ENCODE data around the gene PSRC1. TPM values are rescaled to one million over a fixed set of nuclear protein-coding genes. Genes with fewer than 3 reads are reported as not detected.

PSRC1 gene
- total RNA-seq, 1 donor from 2014 or later, result 8.2 TPM

DNA sequence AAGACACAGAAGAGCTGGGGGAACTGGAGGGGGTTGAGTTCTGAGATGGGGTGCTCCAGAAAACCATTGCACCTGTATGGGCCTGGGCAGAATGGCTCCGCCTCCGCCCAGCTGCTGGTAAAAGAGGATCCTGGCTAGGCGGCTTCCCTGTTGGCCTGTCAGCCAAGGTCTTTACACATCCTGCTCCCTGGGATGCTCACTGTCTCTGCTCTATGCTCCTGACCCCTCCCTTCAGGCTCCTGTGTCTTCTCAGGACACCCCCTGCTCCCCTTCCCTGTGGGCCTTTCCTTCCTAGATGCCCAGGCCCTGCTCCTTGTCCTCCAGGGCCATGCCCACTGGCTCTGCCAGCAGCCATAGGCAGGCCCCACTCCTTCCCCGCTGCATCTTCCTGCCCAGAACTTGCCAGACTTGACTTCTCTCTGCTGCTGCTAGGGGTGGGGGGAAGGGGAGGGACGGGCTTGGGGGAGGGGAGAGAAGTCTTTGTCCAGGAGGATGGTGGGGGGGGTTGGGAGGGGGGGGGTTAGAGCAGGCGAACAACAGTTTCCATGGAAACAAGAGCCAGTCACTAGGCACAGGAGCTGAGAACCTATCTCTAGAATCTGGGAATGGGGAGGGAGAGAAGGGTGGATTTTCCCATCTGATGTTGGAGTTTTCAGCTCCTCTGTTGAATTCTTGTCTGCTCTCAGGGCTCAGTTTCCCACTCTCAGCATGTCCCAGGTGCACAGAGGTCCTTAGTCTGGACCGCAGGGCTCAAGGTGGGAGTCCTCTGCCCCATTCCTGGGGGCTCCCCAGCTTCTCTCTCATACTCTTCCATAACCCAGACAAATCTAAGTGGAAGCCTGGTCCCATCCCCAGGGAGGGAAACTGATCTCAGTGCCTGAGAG, 23.0 kb downstream of the PSRC1 start:
- TF ChIP-seq, protein P1, sequence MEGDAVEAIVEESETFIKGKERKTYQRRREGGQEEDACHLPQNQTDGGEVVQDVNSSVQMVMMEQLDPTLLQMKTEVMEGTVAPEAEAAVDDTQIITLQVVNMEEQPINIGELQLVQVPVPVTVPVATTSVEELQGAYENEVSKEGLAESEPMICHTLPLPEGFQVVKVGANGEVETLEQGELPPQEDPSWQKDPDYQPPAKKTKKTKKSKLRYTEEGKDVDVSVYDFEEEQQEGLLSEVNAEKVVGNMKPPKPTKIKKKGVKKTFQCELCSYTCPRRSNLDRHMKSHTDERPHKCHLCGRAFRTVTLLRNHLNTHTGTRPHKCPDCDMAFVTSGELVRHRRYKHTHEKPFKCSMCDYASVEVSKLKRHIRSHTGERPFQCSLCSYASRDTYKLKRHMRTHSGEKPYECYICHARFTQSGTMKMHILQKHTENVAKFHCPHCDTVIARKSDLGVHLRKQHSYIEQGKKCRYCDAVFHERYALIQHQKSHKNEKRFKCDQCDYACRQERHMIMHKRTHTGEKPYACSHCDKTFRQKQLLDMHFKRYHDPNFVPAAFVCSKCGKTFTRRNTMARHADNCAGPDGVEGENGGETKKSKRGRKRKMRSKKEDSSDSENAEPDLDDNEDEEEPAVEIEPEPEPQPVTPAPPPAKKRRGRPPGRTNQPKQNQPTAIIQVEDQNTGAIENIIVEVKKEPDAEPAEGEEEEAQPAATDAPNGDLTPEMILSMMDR (IDR thresholded peaks at IDR 0.05; ENCODE audit: insufficient read depth, low read length, poor library complexity, severe bottlenecking), result no peak
- H3K36me3 ChIP-seq (ENCODE audit: control insufficient read depth, insufficient read depth, low read length), result peaks cover 1% of the 10 kb centered on the region
- H3K27me3 ChIP-seq (ENCODE audit: control insufficient read depth, insufficient read depth, low read length), result no peaks in the 10 kb centered on the region
- DNase-seq (ENCODE audit: low read depth), result no peak
- no peak overlapping the region for H3K4me3 ChIP-seq (ENCODE audit: low read depth, low read length)

DNA sequence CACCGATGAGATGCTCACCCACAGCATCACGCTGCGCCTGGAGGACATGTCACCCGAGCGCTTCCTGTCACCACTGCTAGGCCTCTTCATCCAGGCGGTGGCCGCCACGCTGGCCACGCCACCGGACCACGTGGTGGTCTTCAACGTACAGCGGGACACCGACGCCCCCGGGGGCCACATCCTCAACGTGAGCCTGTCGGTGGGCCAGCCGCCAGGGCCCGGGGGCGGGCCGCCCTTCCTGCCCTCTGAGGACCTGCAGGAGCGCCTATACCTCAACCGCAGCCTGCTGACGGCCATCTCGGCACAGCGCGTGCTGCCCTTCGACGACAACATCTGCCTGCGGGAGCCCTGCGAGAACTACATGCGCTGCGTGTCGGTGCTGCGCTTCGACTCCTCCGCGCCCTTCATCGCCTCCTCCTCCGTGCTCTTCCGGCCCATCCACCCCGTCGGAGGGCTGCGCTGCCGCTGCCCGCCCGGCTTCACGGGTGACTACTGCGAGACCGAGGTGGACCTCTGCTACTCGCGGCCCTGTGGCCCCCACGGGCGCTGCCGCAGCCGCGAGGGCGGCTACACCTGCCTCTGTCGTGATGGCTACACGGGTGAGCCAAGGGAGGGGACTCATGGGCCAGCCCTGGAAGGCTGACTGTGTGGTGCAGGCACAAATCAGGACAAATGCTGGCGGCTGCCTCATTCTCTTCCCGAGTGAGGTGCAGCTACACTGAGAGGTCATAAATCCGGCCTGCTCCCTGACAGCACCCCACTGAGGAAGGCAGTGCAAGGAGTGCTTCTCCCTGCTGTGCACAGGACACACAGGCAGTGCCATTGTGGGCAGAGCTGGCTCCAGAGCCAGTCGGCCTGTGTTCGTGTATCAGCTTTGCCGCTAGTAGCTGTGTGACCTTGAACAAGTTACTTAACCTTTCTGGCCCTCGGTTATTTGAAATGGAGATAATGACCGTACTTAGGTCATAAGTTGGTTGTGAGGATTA, 24.2 kb downstream of the PSRC1 start:
- H3K4me3 ChIP-seq (ENCODE audit: low read depth, low read length), result no peak overlapping the region
- TF ChIP-seq, protein P1 (IDR thresholded peaks at IDR 0.05; ENCODE audit: insufficient read depth, low read length, poor library complexity, severe bottlenecking), result no peak
- DNase-seq (ENCODE audit: low read depth), result no peak

DNA sequence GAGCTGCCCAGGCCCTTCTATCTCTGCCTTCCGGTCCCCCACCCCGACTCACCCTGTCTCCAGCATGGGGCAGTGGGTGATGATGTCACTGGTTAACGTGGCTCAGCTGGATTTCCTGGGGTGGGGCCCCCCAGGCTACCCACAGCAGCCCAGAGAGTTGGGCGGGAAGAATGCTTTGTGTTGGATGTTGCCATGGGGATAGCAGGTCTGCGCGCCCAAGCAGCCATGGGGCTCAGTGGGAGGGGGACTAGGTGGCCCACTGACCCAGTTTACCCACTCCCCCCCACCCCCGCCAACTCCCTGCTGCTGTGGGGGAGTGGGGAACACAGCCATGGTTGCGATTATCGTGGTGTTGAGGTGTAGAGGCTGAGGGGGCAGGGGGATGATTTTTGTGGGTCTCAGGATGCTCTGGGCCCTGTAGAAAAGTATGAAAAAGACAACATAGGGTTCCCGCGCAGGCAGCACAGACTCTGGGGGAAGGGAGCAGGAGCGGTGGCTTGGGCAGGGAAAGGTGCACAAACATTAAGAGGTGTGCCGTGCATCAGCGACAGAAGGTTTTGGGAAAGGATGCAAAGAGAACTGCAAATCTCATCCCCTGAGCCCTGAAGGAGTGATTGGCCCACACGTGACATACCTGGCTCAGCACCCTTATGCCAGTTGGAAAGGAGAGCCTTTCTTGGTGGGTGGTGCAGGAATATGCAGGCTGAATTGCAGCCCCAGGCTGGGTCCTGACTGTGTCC, 25.1 kb downstream of the PSRC1 start:
- H3K4me3 ChIP-seq (ENCODE audit: low read depth, low read length), result no peak overlapping the region
- no peaks in the 10 kb centered on the region for H3K27me3 ChIP-seq (ENCODE audit: control insufficient read depth, insufficient read depth, low read length)
- TF ChIP-seq, protein P1 (IDR thresholded peaks at IDR 0.05; ENCODE audit: insufficient read depth, low read length, poor library complexity, severe bottlenecking), result no peak
- DNase-seq (ENCODE audit: low read depth), result no peak
- peaks cover 1% of the 10 kb centered on the region for H3K36me3 ChIP-seq (ENCODE audit: control insufficient read depth, insufficient read depth, low read length)

More for the DNA sequence above, 24.2 kb downstream of the PSRC1 start:
- no peaks in the 10 kb centered on the region for H3K27me3 ChIP-seq (ENCODE audit: control insufficient read depth, insufficient read depth, low read length)
- peaks cover 1% of the 10 kb centered on the region for H3K36me3 ChIP-seq (ENCODE audit: control insufficient read depth, insufficient read depth, low read length)

DNA sequence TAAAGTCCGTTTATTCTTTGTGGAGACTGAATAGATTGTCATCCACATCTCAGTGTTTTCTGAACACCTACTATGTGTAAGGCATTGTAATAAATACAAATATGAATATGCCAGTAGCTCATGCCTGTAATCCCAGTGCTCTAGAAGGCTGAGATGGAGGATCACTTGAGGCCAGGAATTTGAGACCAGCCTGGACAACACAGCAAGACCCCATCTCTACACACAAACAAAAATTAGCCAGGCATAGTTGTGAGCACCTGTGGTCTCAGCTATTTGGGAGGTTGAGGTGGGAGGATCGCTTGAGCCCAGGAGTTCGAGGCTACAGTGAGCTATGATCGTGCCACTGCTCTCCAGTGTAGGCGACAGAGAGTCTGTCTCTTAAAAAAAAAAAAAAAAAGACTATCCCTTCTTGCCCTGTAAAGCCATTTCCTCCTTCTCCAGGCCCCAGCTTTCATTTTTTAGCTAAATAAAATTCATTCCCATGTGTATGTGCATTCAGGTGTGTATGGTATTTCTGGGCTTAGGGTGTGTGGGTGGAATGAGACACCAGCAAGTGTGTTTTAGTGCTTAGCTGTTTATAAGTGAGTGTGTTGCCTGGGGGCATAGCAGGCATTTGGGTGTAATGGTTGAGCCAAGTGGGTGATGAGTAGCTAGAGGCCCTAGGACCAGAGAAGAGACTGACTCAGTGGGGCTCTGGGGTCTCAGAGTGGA, 25.8 kb downstream of the PSRC1 start:
- Histone ChIP-seq H3K36me3 (ENCODE audit: control insufficient read depth, insufficient read depth, low read length) (peaks cover 1% of the 10 kb centered on the region), H3K27me3 (ENCODE audit: control insufficient read depth, insufficient read depth, low read length) (no peaks in the 10 kb centered on the region), H3K4me3 (ENCODE audit: low read depth, low read length) (no peak overlapping the region)
- TF ChIP-seq, protein P1 (IDR thresholded peaks at IDR 0.05; ENCODE audit: insufficient read depth, low read length, poor library complexity, severe bottlenecking), result no peak
- DNase-seq (ENCODE audit: low read depth), result peak; percentile 82

DNA sequence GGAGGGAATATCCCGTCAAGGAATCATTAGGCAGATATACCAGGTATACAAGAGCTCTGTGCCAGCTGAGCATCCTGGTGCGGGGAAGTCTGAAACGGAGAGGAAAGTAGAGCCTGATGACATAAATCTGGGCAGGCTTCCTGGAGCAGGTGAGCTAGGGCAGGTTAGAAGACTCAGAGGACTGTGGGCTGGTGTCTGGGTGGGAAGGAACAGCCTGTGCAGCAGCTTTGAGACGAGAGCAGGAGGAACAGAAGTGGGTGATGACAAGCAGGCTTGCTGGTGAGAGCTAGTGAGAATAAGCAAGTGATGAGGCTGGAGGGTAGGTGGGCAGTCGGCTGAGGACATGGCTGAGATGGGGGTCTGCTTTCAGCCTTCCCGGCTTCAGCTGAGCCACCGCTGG, 26.9 kb downstream of the PSRC1 start:
- Histone ChIP-seq H3K36me3 (ENCODE audit: control insufficient read depth, insufficient read depth, low read length) (peaks cover under 1% of the 10 kb centered on the region), H3K27me3 (ENCODE audit: control insufficient read depth, insufficient read depth, low read length) (no peaks in the 10 kb centered on the region), H3K4me3 (ENCODE audit: low read depth, low read length) (no peak overlapping the region)
- TF ChIP-seq, protein P1 (IDR thresholded peaks at IDR 0.05; ENCODE audit: insufficient read depth, low read length, poor library complexity, severe bottlenecking), result no peak
- no peak for DNase-seq (ENCODE audit: low read depth)
